CD14-positive monocyte (primary cell): ENCODE results near the gene CEP89. TPM values are rescaled to one million over a fixed set of nuclear protein-coding genes. Genes with fewer than 3 reads are reported as not detected.

Experiments used
- DNase-seq, 3 donors: peaks; one replicate each; pipeline ENCODE4 v3.0.0-alpha.2; 2011 to 2022
- H2AFZ ChIP-seq: 2 replicates; pipeline ENCODE4 v1.6.0; 2012; ENCODE audit warnings: mild to moderate bottlenecking, low read depth, low read length, inconsistent platforms; ENCODE audit not compliant: insufficient read depth, poor library complexity, severe bottlenecking
- H3K27ac ChIP-seq, 2 donors: 1 replicate in 1 of 2; 2 replicates in 1 of 2; pipeline ENCODE4 v1.5.1; 2012 to 2013; ENCODE audit warnings: low read length in 2 of 2, control low read depth in 1 of 2, inconsistent platforms in 1 of 2, low read depth in 1 of 2, mild to moderate bottlenecking in 1 of 2
- H3K27me3 ChIP-seq, 2 donors: one replicate each; pipeline versions ENCODE4 v1.6.0 to v1.6.1; 2011 to 2013; ENCODE audit warnings: low read length in 2 of 2; ENCODE audit not compliant: control insufficient read depth in 2 of 2, insufficient read depth in 2 of 2
- H3K36me3 ChIP-seq, 2 donors: replicated peaks in 1 of 2; 1 replicate in 1 of 2; 2 replicates in 1 of 2; pipeline versions ENCODE4 v1.5.1 to v1.6.1; 2012 to 2013; ENCODE audit warnings: low read length in 2 of 2, control low read depth in 1 of 2, inconsistent platforms in 1 of 2, mild to moderate bottlenecking in 1 of 2; ENCODE audit not compliant: insufficient read depth in 2 of 2, control insufficient read depth in 1 of 2
- H3K4me1 ChIP-seq, 2 donors: 1 replicate in 1 of 2; 2 replicates in 1 of 2; pipeline versions ENCODE4 v1.5.1 to v1.6.1; 2012 to 2013; ENCODE audit warnings: low read length in 2 of 2, control low read depth in 1 of 2, inconsistent platforms in 1 of 2, mild to moderate bottlenecking in 1 of 2, moderate library complexity in 1 of 2; ENCODE audit not compliant: insufficient read depth in 2 of 2, control insufficient read depth in 1 of 2
- H3K4me2 ChIP-seq: replicated peaks from 2 replicates; pipeline ENCODE3; 2012; ENCODE audit warnings: low read length, moderate library complexity, mild to moderate bottlenecking; ENCODE audit not compliant: poor library complexity, severe bottlenecking; ENCODE audit errors: extremely low read depth
- H3K4me3 ChIP-seq, 3 experiments: fragments of 200-600 bp in 1 of 3; sonication (generic) in 1 of 3; replicated peaks in 1 of 3; 1 replicate in 2 of 3; 2 replicates in 1 of 3; pipeline ENCODE4 v1.5.1; 2011 to 2013; ENCODE audit warnings: low read length in 3 of 3, mild to moderate bottlenecking in 3 of 3, control low read depth in 2 of 3, low read depth in 2 of 3, inconsistent platforms in 1 of 3, moderate library complexity in 1 of 3
- H3K79me2 ChIP-seq: 2 replicates; pipeline ENCODE4 v1.6.0; 2012; ENCODE audit warnings: mild to moderate bottlenecking, control low read depth, inconsistent platforms, low read length, moderate library complexity; ENCODE audit not compliant: insufficient read depth
- H3K9ac ChIP-seq: 2 replicates; pipeline ENCODE4 v1.6.0; 2017; ENCODE audit warnings: low read length, mild to moderate bottlenecking; ENCODE audit not compliant: insufficient read depth, poor library complexity, severe bottlenecking
- H3K9me3 ChIP-seq, 2 donors: replicated peaks in 1 of 2; 1 replicate in 1 of 2; 2 replicates in 1 of 2; pipeline versions ENCODE4 v1.5.1 to v1.6.1; 2012 to 2013; ENCODE audit warnings: low read length in 2 of 2, control low read depth in 1 of 2; ENCODE audit not compliant: control insufficient read depth in 1 of 2, insufficient read depth in 1 of 2
- H4K20me1 ChIP-seq: 2 replicates; pipeline ENCODE4 v1.6.0; 2012; ENCODE audit warnings: mild to moderate bottlenecking, low read length, control low read depth, moderate library complexity; ENCODE audit not compliant: insufficient read depth
- H3K27ac Mint-ChIP-seq, 7 donors: one replicate each; pipeline ENCODE4 v1.8.0; 2020; ENCODE audit warnings: mild to moderate bottlenecking in 7 of 7, mixed read lengths in 7 of 7, moderate library complexity in 6 of 7, inconsistent platforms in 2 of 7
- H3K27me3 Mint-ChIP-seq, 3 donors: one replicate each; pipeline ENCODE4 v1.8.0; 2021 to 2022; ENCODE audit warnings: low read depth in 3 of 3, mild to moderate bottlenecking in 3 of 3, mixed read lengths in 3 of 3, moderate library complexity in 3 of 3, inconsistent platforms in 1 of 3
- H3K36me3 Mint-ChIP-seq, 2 donors: one replicate each; pipeline ENCODE4 v1.8.0; 2020; ENCODE audit warnings: mixed read lengths in 2 of 2, inconsistent platforms in 1 of 2, mild to moderate bottlenecking in 1 of 2
- H3K4me1 Mint-ChIP-seq: one replicate; pipeline ENCODE4 v1.8.0; 2020; ENCODE audit warnings: mild to moderate bottlenecking, mixed read lengths
- H3K4me3 Mint-ChIP-seq, 2 donors: one replicate each; pipeline ENCODE4 v1.8.0; 2020; ENCODE audit warnings: mild to moderate bottlenecking in 2 of 2, mixed read lengths in 2 of 2, moderate library complexity in 1 of 2
- H3K9me3 Mint-ChIP-seq, 7 donors: one replicate each; pipeline ENCODE4 v1.8.0; 2020 to 2022; ENCODE audit warnings: mixed read lengths in 7 of 7, mild to moderate bottlenecking in 6 of 7, moderate library complexity in 6 of 7, inconsistent platforms in 2 of 7
- WGBS: methylation state at CpG from one replicate; pipeline ENCODE4 v1.1.5; 2013; ENCODE audit warnings: missing lambda C conversion rate; ENCODE audit not compliant: insufficient coverage; 5-methylcytosine and 5-hydroxymethylcytosine counted together
- intact Hi-C, 2 donors: fragments of 100-400 bp; cut with micrococcal nuclease; formaldehyde crosslinking; loops; one replicate each; pipeline versions ENCODE4 v1.15.0 to v1.15.1; 2023
- polyA plus RNA-seq, 3 donors: library from polyadenylated mRNA; depleted of rRNA in 1 of 3; unstranded in 2 of 3; stranded (reverse) in 1 of 3; fragments of 300-500 nt in 2 of 3; fragments of >200 nt in 1 of 3; fragmentation: Illumina TruSeq in 2 of 3; gene quantifications; 1 replicate in 2 of 3; 2 replicates in 1 of 3; pipeline ENCODE4 v1.2.3, GENCODE V29; 2012 to 2021
- TF ChIP-seq, protein P1 (sequence below): fragments of 200-600 bp; IDR thresholded peaks from one replicate; pipeline ENCODE4 v1.8.0; 2022; ENCODE audit warnings: antibody characterized with exemption, mild to moderate bottlenecking

CEP89 gene
- polyA plus RNA-seq, 3 donors = 4.6 to 6.5 (median 4.7) TPM

DNA sequence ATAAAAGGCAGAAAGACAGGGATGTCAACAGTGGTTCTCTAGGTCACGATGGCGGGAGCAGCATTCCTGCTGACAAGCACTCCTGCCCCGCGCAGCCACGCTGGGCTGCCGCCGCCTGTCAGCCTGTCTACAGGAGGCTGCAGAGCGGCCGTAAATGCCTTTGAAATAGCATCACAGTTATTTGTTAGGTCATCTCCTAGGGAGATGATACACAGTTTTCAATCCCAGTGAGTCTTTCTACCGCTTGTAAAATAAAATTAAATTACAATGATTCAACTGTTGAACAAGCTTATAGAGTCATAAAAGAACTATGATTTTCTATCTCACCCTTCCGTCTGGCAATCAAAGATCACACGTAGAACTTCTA is 94.9 kb downstream of the CEP89 start:
- H3K36me3 ChIP-seq = peaks cover 0 to 2% of the 10 kb centered on the region in 2 donors
- Mint-ChIP-seq H3K4me3 (no peak overlapping the region), H3K4me1 (no peaks in the 10 kb centered on the region), H3K9me3 (peaks cover 0 to 2% (median 0%) of the 10 kb centered on the region in 7 donors), H3K27me3 (peaks cover 0 to 6% (median 3%) of the 10 kb centered on the region in 3 donors), H3K36me3 (peaks cover 10 to 11% of the 10 kb centered on the region in 2 donors), H3K27ac (no peak overlapping the region)
- H3K4me2 ChIP-seq = no peak overlapping the region
- H2AFZ ChIP-seq = no peak overlapping the region
- TF ChIP-seq, protein P1, sequence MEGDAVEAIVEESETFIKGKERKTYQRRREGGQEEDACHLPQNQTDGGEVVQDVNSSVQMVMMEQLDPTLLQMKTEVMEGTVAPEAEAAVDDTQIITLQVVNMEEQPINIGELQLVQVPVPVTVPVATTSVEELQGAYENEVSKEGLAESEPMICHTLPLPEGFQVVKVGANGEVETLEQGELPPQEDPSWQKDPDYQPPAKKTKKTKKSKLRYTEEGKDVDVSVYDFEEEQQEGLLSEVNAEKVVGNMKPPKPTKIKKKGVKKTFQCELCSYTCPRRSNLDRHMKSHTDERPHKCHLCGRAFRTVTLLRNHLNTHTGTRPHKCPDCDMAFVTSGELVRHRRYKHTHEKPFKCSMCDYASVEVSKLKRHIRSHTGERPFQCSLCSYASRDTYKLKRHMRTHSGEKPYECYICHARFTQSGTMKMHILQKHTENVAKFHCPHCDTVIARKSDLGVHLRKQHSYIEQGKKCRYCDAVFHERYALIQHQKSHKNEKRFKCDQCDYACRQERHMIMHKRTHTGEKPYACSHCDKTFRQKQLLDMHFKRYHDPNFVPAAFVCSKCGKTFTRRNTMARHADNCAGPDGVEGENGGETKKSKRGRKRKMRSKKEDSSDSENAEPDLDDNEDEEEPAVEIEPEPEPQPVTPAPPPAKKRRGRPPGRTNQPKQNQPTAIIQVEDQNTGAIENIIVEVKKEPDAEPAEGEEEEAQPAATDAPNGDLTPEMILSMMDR = no peak
- WGBS = 99% methylated on average over 9 of the region's 12 CpGs
- H3K9me3 ChIP-seq = no peaks in the 10 kb centered on the region
- no peaks in the 10 kb centered on the region for H3K27me3 ChIP-seq
- intact Hi-C loops = no loop called here
- H3K9ac ChIP-seq = no peak overlapping the region
- no peak overlapping the region for H3K4me3 ChIP-seq
- DNase-seq = no peak
- H3K27ac ChIP-seq = no peak overlapping the region
- H3K79me2 ChIP-seq = no peaks in the 10 kb centered on the region
- no peaks in the 10 kb centered on the region for H4K20me1 ChIP-seq
- H3K4me1 ChIP-seq = no peaks in the 10 kb centered on the region

DNA sequence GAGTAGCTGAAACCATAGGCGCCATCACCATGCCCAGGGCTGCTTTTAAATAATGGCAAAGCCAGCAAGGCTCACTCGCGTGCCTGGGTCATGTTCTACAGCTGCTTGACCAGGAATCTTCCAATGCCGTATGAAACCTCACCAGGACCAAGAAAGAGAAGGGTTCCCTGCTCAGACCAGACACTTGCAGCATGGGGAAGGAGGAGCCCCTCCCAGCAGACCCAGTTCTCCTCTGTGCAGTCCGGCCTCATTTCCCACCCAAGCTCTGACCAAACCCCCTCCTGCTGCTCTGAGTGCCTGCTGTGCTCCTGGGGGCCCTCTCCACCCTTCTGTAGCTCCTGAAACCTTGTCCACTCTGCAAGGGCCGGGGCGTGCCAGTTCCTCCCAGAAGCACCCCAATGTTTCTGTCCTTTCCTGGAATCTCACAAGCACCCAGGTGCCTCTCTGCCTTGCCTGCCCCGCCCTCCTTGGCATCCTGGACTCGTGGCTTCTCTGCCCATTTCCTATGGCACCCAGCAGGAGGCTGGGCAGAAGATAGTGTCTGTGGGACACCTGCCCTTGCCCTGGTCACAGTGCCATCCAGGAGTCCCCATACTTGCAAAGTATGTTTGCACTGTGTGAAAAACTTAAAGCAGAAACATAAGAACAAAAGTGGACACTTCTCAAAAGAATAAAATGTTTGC is 95.4 kb downstream of the CEP89 start:
- H3K27ac Mint-ChIP-seq = peak overlapping the region in 2 of 7 donors; percentile 46 to 57
- no peak overlapping the region for H3K4me3 Mint-ChIP-seq
- Histone ChIP-seq H3K4me1 (no peaks in the 10 kb centered on the region), H3K9ac (no peak overlapping the region), H3K79me2 (no peaks in the 10 kb centered on the region), H2AFZ (no peak overlapping the region), H3K4me3 (no peak overlapping the region), H3K27ac (no peak overlapping the region), H3K27me3 (no peaks in the 10 kb centered on the region), H3K36me3 (peaks cover 0 to 2% of the 10 kb centered on the region in 2 donors), H4K20me1 (no peaks in the 10 kb centered on the region), H3K9me3 (no peaks in the 10 kb centered on the region), H3K4me2 (no peak overlapping the region)
- intact Hi-C loops = no loop called here
- WGBS = 89% methylated on average over 8 of the region's 9 CpGs
- H3K9me3 Mint-ChIP-seq = peaks cover 0 to 2% (median 0%) of the 10 kb centered on the region in 7 donors
- TF ChIP-seq, protein P1 = no peak
- no peaks in the 10 kb centered on the region for H3K4me1 Mint-ChIP-seq
- H3K27me3 Mint-ChIP-seq = peaks cover 0 to 6% (median 3%) of the 10 kb centered on the region in 3 donors
- no peak for DNase-seq
- H3K36me3 Mint-ChIP-seq = peaks cover 8 to 10% of the 10 kb centered on the region in 2 donors
